Heart left ventricle (tissue), 16 donors: ENCODE data around the gene C1GALT1C1L. TPM values are rescaled to one million over a fixed set of nuclear protein-coding genes. Genes with fewer than 3 reads are reported as not detected.
"Not testable (repeated sequence)": the region's sequence is repeated elsewhere in the genome, so short reads cannot be mapped to it uniquely, and the experiment has no call there.

Experiments used
- ATAC-seq, 4 donors: fragments of 200-7000 bp; cut with Tn5 transposase; one replicate each; pipeline ENCODE4 v1.9.1; 2020 to 2022; ENCODE audit warnings: moderate library complexity in 4 of 4, mild to moderate bottlenecking in 3 of 4, moderate number of reproducible peaks in 1 of 4
- DNase-seq, 5 donors: peaks; one replicate each; pipeline ENCODE4 v3.0.0-alpha.2; 2020
- H3K27ac ChIP-seq, 12 donors: fragments of 200-600 bp; sonication (generic) in 4 of 12; one replicate each; pipeline versions ENCODE4 v1.5.0 to v1.8.0; 2016 to 2022; ENCODE audit warnings: mild to moderate bottlenecking in 2 of 12
- H3K27me3 ChIP-seq, 9 donors: fragments of 200-600 bp; sonication (generic) in 2 of 9; one replicate each; pipeline versions ENCODE4 v1.5.1 to v1.8.0; 2016 to 2022; ENCODE audit warnings: mild to moderate bottlenecking in 3 of 9
- H3K36me3 ChIP-seq, 9 donors: fragments of 200-600 bp; sonication (generic) in 2 of 9; one replicate each; pipeline versions ENCODE4 v1.5.0 to v1.8.0; 2018 to 2022; ENCODE audit warnings: mild to moderate bottlenecking in 2 of 9
- H3K4me1 ChIP-seq, 12 donors: fragments of 200-600 bp; sonication (generic) in 4 of 12; one replicate each; pipeline versions ENCODE4 v1.5.0 to v1.8.0; 2016 to 2022; ENCODE audit warnings: mild to moderate bottlenecking in 3 of 12
- H3K4me3 ChIP-seq, 12 donors: fragments of 200-600 bp; sonication (generic) in 4 of 12; one replicate each; pipeline versions ENCODE4 v1.5.0 to v1.8.0; 2017 to 2022; ENCODE audit warnings: mild to moderate bottlenecking in 9 of 12, moderate library complexity in 4 of 12
- H3K9me3 ChIP-seq, 12 donors: fragments of 200-600 bp; sonication (generic) in 4 of 12; one replicate each; pipeline versions ENCODE4 v1.5.0 to v1.8.0; 2016 to 2022; ENCODE audit warnings: mild to moderate bottlenecking in 1 of 12
- POLR2A ChIP-seq, 2 donors: fragments of 450-650 bp; IDR thresholded peaks; one replicate each; pipeline ENCODE4 v1.6.1; 2017; ENCODE audit warnings: antibody characterized with exemption in 2 of 2, mild to moderate bottlenecking in 2 of 2, moderate library complexity in 2 of 2
- WGBS, 4 donors: extraction: QIAGEN DNeasy Blood & Tissue Kit in 2 of 4; methylation state at CpG; one replicate each; pipeline versions ENCODE4 v1.1.5 to v1.1.7; 2013 to 2018; 5-methylcytosine and 5-hydroxymethylcytosine counted together
- intact Hi-C, 10 donors: fragments of 100-400 bp; cut with DNase I; formaldehyde crosslinking; loops; one replicate each; pipeline versions ENCODE4 v1.11.1 to v1.14.2; 2022
- polyA plus RNA-seq, 2 donors: library from polyadenylated mRNA; stranded (reverse); fragments of 200-250 nt; gene quantifications; one replicate each; pipeline ENCODE4 v1.2.3, GENCODE V29; 2013
- total RNA-seq, 9 donors: library from RNA; depleted of rRNA in 2 of 9; stranded (reverse); fragments of >200 nt in 2 of 9; fragmentation: NEBNext Ultra II Directional in 3 of 9; extraction: Animal tissue kit (Norgen Biotek cat#: 25700) in 3 of 9; gene quantifications; one replicate each; pipeline versions ENCODE4 v1.1.0 to v1.2.4, GENCODE V29; 2016 to 2023
- TF ChIP-seq, protein P1 (sequence below), 12 donors: fragments of 200-600 bp; sonication (generic) in 4 of 12; IDR thresholded peaks; one replicate each; pipeline versions ENCODE4 v1.5.0 to v1.8.0; 2018 to 2022; ENCODE audit warnings: antibody characterized with exemption in 12 of 12, mild to moderate bottlenecking in 5 of 12
- donor health status: ischemic (EF 13 %, LVEDD 7.1; RV severe dilation, severe dysfunction).
- donor health status: healthy with polysubstance abuse.
- donor health status: DM: no; HTN: yes; CAD: no.
- donor health status: DM: no; HTN: no; CAD: no.
- donor health status: ischemic (EF 25% LVEDD 6.9; RV normal size, moderate dysfunction).
- donor health status: ischemic (EF 25% LVEDD 5.7; RV mildly dilated, moderate dysfunction).
- donor health status: healthy.
- donor health status: DM: yes; HTN: yes; CAD: no.
- donor health status: ischemic (EF 35%, LVEDD 5.7; RV mildly dilated, moderate dysfunction).
- donor health status: nonischemic (EF 11% LVEDD 7.7; RV severe dilation, severe dysfunction).
- donor health status: DM: yes; HTN: yes; CAD: no.
- donor health status: PGD.
- donor health status: ischemic (EF 29% LVEDD 5.4; RV normal size, mild dysfunction).
- donor health status: nonischemic (EF 23%, LVEDD 6.1; RV moderate dilation, normal function).

The C1GALT1C1L gene
- total and polyA plus RNA-seq, 11 donors: 0.30 to 1.7 (median 0.88) TPM; not detected in 1

DNA sequence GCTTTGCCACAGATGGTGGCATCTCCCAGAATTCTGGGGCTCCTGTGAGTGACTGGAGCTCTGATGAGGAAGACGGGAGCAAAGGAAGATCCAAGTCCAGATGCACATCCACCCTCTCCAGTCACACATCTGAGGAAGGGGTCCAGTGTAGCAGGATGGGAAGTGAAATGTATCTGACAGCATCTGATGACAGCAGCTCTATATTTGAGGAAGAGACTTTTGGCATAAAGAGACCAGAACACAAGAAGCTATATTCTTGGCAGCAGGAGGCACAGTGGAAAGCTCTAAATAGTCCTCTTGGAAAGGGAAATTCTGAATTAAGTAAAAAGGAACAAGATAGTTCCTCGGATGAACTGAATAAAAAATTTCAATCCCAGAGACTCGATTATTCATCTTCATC is 23.5 kb upstream of the C1GALT1C1L start:
- ATAC-seq (no peak), DNase-seq (no peak)
- no peak overlapping the region for H3K4me3 ChIP-seq
- peaks cover 0 to 10% (median 0%) of the 10 kb centered on the region in 12 donors for H3K4me1 ChIP-seq
- peaks cover 0 to 8% (median 0%) of the 10 kb centered on the region in 9 donors for H3K27me3 ChIP-seq
- TF ChIP-seq, protein P1, sequence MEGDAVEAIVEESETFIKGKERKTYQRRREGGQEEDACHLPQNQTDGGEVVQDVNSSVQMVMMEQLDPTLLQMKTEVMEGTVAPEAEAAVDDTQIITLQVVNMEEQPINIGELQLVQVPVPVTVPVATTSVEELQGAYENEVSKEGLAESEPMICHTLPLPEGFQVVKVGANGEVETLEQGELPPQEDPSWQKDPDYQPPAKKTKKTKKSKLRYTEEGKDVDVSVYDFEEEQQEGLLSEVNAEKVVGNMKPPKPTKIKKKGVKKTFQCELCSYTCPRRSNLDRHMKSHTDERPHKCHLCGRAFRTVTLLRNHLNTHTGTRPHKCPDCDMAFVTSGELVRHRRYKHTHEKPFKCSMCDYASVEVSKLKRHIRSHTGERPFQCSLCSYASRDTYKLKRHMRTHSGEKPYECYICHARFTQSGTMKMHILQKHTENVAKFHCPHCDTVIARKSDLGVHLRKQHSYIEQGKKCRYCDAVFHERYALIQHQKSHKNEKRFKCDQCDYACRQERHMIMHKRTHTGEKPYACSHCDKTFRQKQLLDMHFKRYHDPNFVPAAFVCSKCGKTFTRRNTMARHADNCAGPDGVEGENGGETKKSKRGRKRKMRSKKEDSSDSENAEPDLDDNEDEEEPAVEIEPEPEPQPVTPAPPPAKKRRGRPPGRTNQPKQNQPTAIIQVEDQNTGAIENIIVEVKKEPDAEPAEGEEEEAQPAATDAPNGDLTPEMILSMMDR (IDR thresholded peaks at IDR 0.05): no peak
- TF ChIP-seq POLR2A (IDR thresholded peaks at IDR 0.05): no peak
- intact Hi-C loops: no loop called here
- peak overlapping the region in 1 of 12 donors; percentile 3 for H3K27ac ChIP-seq
- no peaks in the 10 kb centered on the region for H3K9me3 ChIP-seq
- peaks cover 0 to 3% (median 0%) of the 10 kb centered on the region in 9 donors for H3K36me3 ChIP-seq
- WGBS, 4 donors: 68 to 78% (median 70%) methylated on average over 3 of the region's 3 CpGs

DNA sequence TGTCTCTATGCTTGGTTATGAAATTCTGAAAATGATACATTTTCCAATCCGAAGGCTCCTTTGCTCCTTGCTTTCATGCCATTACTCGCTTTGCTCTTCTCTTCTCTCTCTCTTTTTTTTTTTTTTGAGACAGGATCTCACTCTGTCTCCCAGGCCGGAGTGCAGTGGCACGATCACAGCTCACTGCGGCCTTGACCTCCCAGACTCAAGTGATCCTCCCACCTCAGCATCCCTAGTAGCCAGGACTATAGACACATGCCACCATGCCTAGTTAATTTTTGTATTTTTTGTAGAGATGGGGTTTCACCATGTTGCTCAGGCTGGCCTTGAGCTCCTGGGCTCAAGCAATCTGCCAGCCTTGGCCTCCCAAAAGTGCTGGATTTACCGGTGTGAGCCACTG is 21.9 kb upstream of the C1GALT1C1L start:
- H3K4me1 ChIP-seq, H3K36me3 ChIP-seq, intact Hi-C loops, H3K27me3 ChIP-seq, H3K4me3 ChIP-seq, DNase-seq, H3K27ac ChIP-seq, ATAC-seq, H3K9me3 ChIP-seq: not testable (repeated sequence)
- 90 to 92% (median 91%) methylated on average over 6 of the region's 6 CpGs for WGBS, 4 donors

DNA sequence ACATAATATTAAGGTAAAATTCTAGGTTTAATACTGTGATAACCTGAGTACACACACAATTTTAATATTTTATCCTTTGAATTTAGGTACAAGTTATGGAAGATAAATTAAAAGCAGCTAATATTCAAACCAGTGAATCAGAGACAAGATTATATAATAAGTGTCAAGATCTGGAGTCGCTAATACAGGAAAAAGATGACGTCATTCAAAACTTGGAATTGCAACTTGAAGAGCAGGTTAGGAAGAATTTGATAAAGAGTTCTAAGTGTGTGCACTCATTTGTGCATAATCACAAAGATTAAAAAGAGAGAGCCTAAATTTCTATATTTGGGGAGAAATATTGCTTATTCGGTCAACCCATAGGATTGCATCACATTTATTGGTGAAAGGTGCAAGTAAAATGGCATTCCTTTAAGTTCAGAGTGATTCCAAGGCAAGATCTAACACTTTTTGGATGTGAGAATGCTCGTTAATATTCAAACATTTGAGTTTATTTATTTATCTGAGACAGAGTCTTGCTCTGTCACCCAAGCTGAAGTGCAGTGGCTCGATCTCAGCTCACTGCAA is 16.3 kb upstream of the C1GALT1C1L start:
- ATAC-seq: no peak
- 80 to 89% (median 82%) methylated on average over 5 of the region's 5 CpGs for WGBS, 4 donors
- no peak overlapping the region for H3K27ac ChIP-seq

DNA sequence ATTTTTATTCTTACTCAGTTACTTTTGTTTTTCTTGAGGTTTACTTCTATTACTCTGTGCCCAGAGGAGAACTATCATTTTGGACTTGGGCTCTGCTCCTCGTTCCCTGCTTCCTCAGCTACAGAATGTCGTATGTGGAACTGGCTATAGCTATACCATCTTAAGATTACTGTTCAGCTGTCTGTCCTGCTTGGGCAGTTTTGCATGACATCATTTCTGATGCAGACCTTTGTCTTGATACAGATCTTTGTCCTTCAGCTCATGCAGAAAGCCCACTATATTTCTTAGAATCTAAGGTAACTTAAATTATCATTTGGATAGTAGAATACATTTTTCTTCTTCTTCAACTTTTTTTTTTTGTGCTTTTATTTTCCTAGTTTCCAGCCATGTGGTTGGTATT is 13.8 kb upstream of the C1GALT1C1L start:
- no peak for TF ChIP-seq POLR2A (IDR thresholded peaks at IDR 0.05)
- TF ChIP-seq, protein P1 (IDR thresholded peaks at IDR 0.05): no peak
- intact Hi-C loops: no loop called here
- Histone ChIP-seq H3K36me3 (no peaks in the 10 kb centered on the region), H3K9me3 (no peaks in the 10 kb centered on the region), H3K4me3 (no peak overlapping the region), H3K27me3 (no peaks in the 10 kb centered on the region), H3K27ac (no peak overlapping the region), H3K4me1 (no peaks in the 10 kb centered on the region)
- DNase-seq: no peak
- WGBS, 4 donors: 69 to 82% (median 75%) methylated on average over 2 of the region's 2 CpGs
- no peak for ATAC-seq

More for the DNA sequence above, 16.3 kb upstream of the C1GALT1C1L start:
- no peak for DNase-seq
- Histone ChIP-seq H3K36me3 (peaks cover 0 to 3% (median 0%) of the 10 kb centered on the region in 9 donors), H3K4me1 (no peaks in the 10 kb centered on the region), H3K27me3 (no peaks in the 10 kb centered on the region), H3K9me3 (no peaks in the 10 kb centered on the region), H3K4me3 (no peak overlapping the region)
- intact Hi-C loops: no loop called here
- no peak for TF ChIP-seq POLR2A (IDR thresholded peaks at IDR 0.05)
- TF ChIP-seq, protein P1 (IDR thresholded peaks at IDR 0.05): no peak

DNA sequence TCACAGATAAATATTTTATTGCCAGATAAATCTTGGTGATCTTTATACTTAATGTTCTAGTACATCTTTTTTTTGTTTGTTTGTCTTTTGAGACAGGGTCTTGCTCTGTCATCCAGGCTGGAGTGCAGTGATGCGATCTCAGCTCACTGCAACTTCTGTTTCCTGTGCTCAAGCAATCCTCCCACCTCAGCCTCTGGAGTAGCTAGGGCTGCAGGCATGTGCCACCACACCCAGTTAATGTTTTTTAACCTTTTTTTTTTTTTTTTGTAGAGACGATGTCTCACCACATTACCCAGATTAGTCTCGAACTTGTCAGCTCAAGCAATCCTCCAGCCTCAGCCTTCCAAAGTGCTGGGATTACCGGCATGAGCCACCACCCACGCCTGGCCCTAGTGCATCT is 9.1 kb upstream of the C1GALT1C1L start:
- TF ChIP-seq, protein P1 (IDR thresholded peaks at IDR 0.05): no peak
- no peak for TF ChIP-seq POLR2A (IDR thresholded peaks at IDR 0.05)
- no peak for ATAC-seq
- intact Hi-C loops: no loop called here
- Histone ChIP-seq H3K36me3 (peaks cover 0 to 3% (median 0%) of the 10 kb centered on the region in 9 donors), H3K27me3 (no peaks in the 10 kb centered on the region), H3K9me3 (no peaks in the 10 kb centered on the region), H3K4me3 (no peak overlapping the region), H3K4me1 (no peaks in the 10 kb centered on the region), H3K27ac (no peak overlapping the region)
- no peak for DNase-seq
- WGBS, 4 donors: 58 to 70% (median 67%) methylated on average over 5 of the region's 5 CpGs

DNA sequence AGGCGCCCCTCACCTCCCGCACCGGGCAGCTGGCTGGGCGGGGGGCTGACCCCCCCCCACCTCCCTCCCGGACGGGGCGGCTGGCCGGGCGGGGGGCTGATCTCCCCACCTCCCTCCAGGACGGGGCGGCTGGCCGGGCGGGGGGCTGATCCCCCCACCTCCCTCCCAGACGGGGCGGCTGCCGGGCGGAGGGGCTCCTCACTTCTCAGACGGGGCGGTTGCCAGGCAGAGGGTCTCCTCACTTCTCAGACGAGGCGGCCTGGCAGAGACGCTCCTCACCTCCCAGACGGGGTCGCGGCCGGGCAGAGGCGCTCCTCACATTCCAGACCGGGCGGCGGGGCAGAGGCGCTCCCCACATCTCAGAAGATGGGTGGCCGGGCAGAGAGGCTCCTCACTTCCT is 1.6 kb upstream of the C1GALT1C1L start:
- H3K36me3 ChIP-seq, H3K9me3 ChIP-seq, DNase-seq, H3K4me3 ChIP-seq, H3K27ac ChIP-seq, ATAC-seq, intact Hi-C loops: not testable (repeated sequence)
- 90 to 97% (median 96%) methylated on average over 2 to 32 of the region's 32 CpGs for WGBS, 4 donors
- Histone ChIP-seq H3K27me3 (peaks cover 0 to 11% (median 0%) of the 10 kb centered on the region in 9 donors), H3K4me1 (peaks cover 0 to 14% (median 0%) of the 10 kb centered on the region in 12 donors)
